NCI-H2081 treated with DMSO at 0.1 percent for 48 hours (cell line): Measurements from ENCODE around the gene FRAS1.

Experiments used
- DNase-seq: peaks from one replicate; lab custom pipeline; 2025; lab: John Stamatoyannopoulos, UW

The FRAS1 gene

DNA sequence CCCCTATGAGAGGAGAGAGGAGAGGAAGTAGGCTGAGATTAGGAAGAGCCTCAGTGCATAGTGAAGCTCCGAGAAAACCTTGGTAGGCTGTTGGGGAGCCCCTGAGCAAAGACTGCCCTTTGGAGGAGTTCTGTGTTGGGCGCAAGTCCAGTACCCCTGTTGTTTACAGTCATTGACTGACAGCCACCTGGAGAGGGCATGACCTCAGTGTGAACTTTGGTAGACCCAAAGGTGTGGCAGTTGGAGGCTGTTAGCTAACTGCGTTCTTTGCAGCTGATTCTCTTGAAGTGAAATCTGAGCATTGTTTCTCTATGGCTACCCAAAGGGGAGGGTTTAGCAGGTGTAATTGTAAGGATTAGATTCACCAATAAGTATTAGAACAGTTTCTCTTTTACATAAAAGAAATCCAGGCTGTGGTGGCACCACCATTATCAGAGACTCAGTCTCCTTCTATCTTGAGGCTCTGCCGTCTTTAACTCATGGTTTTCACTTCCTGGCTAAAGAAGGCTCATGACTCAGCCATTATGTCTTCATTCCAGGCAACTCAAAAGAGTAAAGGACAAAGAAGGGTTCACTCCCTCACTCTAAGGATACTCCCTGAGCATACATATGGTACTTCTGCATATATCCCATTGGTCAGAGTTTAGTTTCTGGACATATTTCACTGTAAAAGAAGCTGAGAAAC, 527.9 kb downstream of the FRAS1 start:
- no peak for DNase-seq

DNA sequence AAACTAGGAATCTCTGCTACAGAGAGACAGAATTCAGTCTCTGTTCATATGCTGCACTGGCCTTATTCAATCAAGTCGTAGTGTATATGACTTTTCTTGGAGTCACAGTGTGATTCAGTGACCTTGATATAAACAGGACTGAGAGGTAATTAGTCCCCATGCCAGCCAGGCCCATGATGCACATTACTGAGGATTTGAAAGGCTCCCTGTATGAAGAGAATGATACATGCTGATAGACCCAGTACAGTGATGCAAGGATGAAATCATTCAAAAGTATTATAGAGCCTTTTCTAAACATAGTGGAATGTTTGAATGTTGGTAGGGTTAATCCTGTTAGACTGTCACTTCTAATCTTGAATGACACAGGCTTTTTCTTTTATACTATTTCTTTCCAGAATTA, 528.5 kb downstream of the FRAS1 start:
- DNase-seq, result no peak

DNA sequence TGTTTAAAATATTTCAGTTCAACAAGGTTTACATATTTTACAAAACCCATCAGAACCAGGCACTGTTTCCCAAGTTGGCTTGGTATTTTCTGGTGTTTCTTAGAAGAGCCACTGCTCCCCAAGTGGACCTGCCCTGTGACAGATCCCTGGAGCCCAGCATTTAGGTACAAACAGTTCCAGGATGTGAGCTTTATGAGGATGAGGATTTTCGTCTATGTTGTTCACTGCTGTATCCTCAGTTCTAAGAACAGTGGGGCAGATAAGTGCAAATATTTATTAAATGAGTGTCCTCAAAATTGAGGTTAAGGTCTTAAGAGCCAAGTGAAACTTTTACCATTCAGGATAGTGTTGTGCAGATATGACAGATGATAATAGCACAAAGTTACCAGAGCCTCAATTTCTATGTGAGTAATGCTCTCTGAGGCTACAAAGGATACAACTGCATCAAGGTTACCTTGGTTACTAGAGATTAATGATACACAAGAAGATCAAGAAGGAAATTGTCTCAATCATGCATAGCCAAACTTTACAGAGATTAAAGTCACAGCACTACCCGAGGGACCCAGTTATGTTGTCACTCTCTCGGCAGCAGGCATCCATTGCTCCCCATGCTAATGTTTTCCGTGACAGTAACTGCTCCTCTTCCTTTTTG, 531.9 kb downstream of the FRAS1 start:
- DNase-seq, result no peak

DNA sequence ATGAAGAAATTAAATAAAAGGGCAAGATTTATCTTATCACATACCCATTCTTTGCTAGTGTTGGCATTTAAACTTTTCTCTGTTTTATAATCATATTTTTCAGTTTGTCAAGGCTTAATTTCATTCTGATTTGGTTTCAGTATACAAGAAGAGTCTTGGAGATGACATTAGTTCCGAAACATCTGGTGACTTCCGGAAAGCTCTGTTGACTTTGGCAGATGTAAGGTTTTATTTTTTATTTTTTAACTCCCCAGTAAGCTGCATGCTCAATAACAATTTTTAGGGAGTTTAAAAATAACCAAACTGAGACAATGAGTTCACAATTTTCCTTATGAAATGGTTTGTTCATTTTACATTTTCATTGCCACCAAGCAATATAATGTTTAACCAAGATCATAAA, 534.3 kb downstream of the FRAS1 start:
- no peak for DNase-seq

DNA sequence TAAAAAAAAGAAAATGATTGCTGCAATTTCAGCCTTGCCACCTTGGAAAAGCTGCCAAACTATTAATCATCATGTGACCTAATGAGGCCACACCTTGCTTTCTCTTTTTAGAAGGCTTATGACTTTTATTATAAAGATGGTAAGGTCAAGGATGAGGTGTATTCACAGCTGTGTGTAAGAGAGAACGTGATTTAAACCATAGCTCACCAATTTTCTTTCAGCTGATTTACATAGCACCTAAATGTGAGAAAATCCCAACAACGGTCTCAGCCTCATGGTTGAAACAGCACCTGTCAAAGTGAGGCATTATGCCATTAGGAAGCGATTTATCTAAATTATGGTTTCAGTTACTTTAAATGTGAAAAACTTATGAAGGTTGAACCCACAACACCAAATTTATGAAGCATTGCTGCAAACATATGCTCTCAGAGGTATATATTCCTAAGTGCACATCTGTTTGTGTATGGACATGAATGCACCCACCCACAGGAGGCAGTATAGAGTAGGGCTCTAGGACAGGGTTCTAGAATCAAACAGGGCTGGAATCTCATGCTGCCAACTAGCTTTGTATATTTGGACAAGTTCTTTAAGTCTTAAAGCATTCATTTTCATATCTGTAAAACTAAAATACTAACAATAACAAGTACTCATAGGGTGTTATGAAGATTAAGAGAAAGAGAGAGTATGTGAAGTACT, 535.1 kb downstream of the FRAS1 start:
- no peak for DNase-seq
